HepG2 (cell line): ENCODE measurements around the gene INO80B. TPM values are rescaled to one million over a fixed set of nuclear protein-coding genes. Genes with fewer than 3 reads are reported as not detected.

Source experiments
- ATAC-seq: fragments of 200-7000 bp; cut with Tn5 transposase; 3 replicates; pipeline ENCODE4 v1.9.1; 2020; ENCODE audit warnings: mild to moderate bottlenecking, moderate library complexity
- BruUV-seq: library from RNA; stranded (reverse); fragments of 400-500 nt; replicated peaks from 2 replicates; lab custom pipeline; 2021; lab: Mats Ljungman, UMichigan
- CTCF ChIA-PET: fragments of 300-600 bp; formaldehyde crosslinking; extraction: SDS; loops from one replicate; lab custom pipeline; 2021; ENCODE audit warnings: low total read pairs, inconsistent platforms, low intra/inter-chr PET ratio; lab: Yijun Ruan, JAX
- POLR2A ChIA-PET: fragments of 350-600 bp; sonication (Branson Sonifier 250); formaldehyde crosslinking; loops from one replicate; lab custom pipeline; 2020; ENCODE audit warnings: antibody characterized with exemption, inconsistent platforms; lab: Yijun Ruan, JAX
- DNase-seq: peaks from one replicate; pipeline ENCODE4 v3.0.0-alpha.2; 2015; ENCODE audit warnings: low spot score
- FAIRE-seq: peaks from 3 replicates; lab custom pipeline; 2011; peaks lifted over from hg19 to GRCh38; lab: Jason Lieb, UNC
- H2AFZ ChIP-seq: one replicate; pipeline ENCODE4 v1.6.1; 2011; ENCODE audit warnings: low read length, inconsistent platforms
- H3K27ac ChIP-seq: fragments of 300-600 bp; 3 replicates; pipeline ENCODE4 v1.8.0; 2011; ENCODE audit warnings: mixed run types, mild to moderate bottlenecking, mixed read lengths, low read length, inconsistent platforms; ENCODE audit not compliant: insufficient read depth; ENCODE audit errors: extremely low read length
- H3K27me3 ChIP-seq, 2 experiments: fragments of 200-600 bp in 1 of 2; 2 replicates in 1 of 2; 3 replicates in 1 of 2; pipeline versions ENCODE4 v1.6.0 to v1.8.0; 2011; ENCODE audit warnings: low read length in 2 of 2, mild to moderate bottlenecking in 2 of 2, moderate library complexity in 2 of 2, inconsistent platforms in 1 of 2; ENCODE audit not compliant: insufficient read depth in 2 of 2, control insufficient read depth in 1 of 2
- H3K36me3 ChIP-seq, 2 experiments: fragments of 200-600 bp in 1 of 2; replicated peaks in 1 of 2; 2 replicates in 1 of 2; 3 replicates in 1 of 2; pipeline versions ENCODE4 v1.5.1 to v1.8.0; 2011; ENCODE audit warnings: low read length in 2 of 2, inconsistent platforms in 1 of 2; ENCODE audit not compliant: insufficient read depth in 2 of 2, control insufficient read depth in 1 of 2
- H3K4me1 ChIP-seq: 2 replicates; pipeline ENCODE4 v1.5.1; 2012; ENCODE audit warnings: low read length, inconsistent platforms; ENCODE audit not compliant: insufficient read depth
- H3K4me2 ChIP-seq: 2 replicates; pipeline ENCODE4 v1.6.0; 2011; ENCODE audit warnings: low read depth, low read length, inconsistent platforms
- H3K4me3 ChIP-seq, 3 experiments: fragments of 200-600 bp in 1 of 3; sonication (generic), shearing (Covaris generic) in 1 of 3; replicated peaks in 1 of 3; 2 replicates each; pipeline ENCODE4 v1.5.1; 2011 to 2016; ENCODE audit warnings: low read length in 3 of 3, inconsistent platforms in 2 of 3, low read depth in 2 of 3, mild to moderate bottlenecking in 2 of 3, control low read depth in 1 of 3, mixed read lengths in 1 of 3; ENCODE audit not compliant: insufficient read depth in 1 of 3
- H3K79me2 ChIP-seq: one replicate; pipeline ENCODE4 v1.6.1; 2011; ENCODE audit warnings: low read length, inconsistent platforms; ENCODE audit not compliant: insufficient read depth
- H3K9ac ChIP-seq: 2 replicates; pipeline ENCODE4 v1.6.0; 2011; ENCODE audit warnings: mild to moderate bottlenecking, low read depth, low read length, inconsistent platforms; ENCODE audit not compliant: insufficient read depth
- H3K9me3 ChIP-seq: 2 replicates; pipeline ENCODE4 v1.5.1; 2012; ENCODE audit warnings: mild to moderate bottlenecking, low read length
- H4K20me1 ChIP-seq: 2 replicates; pipeline ENCODE4 v1.6.0; 2011; ENCODE audit warnings: inconsistent platforms, mild to moderate bottlenecking, low read length, moderate library complexity; ENCODE audit not compliant: insufficient read depth
- DRAP1 ChIP-seq: IDR thresholded peaks from 2 replicates; pipeline ENCODE4 v1.6.1; 2016; ENCODE audit warnings: missing genetic modification reagents, missing compliant biosample characterization
- GATAD1 ChIP-seq: IDR thresholded peaks from 2 replicates; pipeline ENCODE4 v1.6.1; 2016; ENCODE audit warnings: missing genetic modification reagents, missing compliant biosample characterization
- KDM1A ChIP-seq: IDR thresholded peaks from 2 replicates; pipeline ENCODE4 v1.6.1; 2016; ENCODE audit warnings: missing compliant biosample characterization
- ZNF274 ChIP-seq: sonication (generic); formaldehyde crosslinking; IDR thresholded peaks from 2 replicates; pipeline ENCODE4 v1.5.1; 2020; ENCODE audit warnings: mild to moderate bottlenecking, missing genetic modification reagents
- ZNF703 ChIP-seq: sonication (generic); formaldehyde crosslinking; IDR thresholded peaks from 2 replicates; pipeline ENCODE4 v1.5.1; 2020; ENCODE audit warnings: missing genetic modification reagents, mild to moderate bottlenecking, moderate library complexity, borderline replicate concordance
- ZNF788 ChIP-seq: sonication (generic); formaldehyde crosslinking; IDR thresholded peaks from 2 replicates; pipeline ENCODE4 v1.5.0; 2020; ENCODE audit warnings: mild to moderate bottlenecking, missing genetic modification reagents, borderline replicate concordance
- WGBS: methylation state at CpG from one replicate; pipeline ENCODE4 v1.1.6; 2017; ENCODE audit warnings: low lambda C conversion rate; 5-methylcytosine and 5-hydroxymethylcytosine counted together
- in situ Hi-C: cut with HindIII; loops from 2 replicates; pipeline ENCODE4 v1.10.0; 2017; ENCODE audit warnings: low pct_unique_long_range_greater_than_20kb; ENCODE audit not compliant: extremely low pct_ligation_motif_present
- intact Hi-C: fragments of 100-400 bp; cut with micrococcal nuclease; formaldehyde crosslinking; loops from one replicate; pipeline ENCODE4 v1.10.0; 2022; ENCODE audit not compliant: unreplicated experiment
- polyA plus RNA-seq, 8 experiments: library from polyadenylated mRNA; depleted of rRNA in 3 of 8; stranded (reverse) in 7 of 8; unstranded in 1 of 8; fragments of >200 nt; fragmentation: Illumina TruSeq in 4 of 8; extraction: Trizol in 4 of 8; gene quantifications; 2 replicates each; pipeline versions ENCODE4 v1.2.1 to v1.2.3, GENCODE V29; 2011 to 2016; ENCODE audit warnings: low read depth in 4 of 8, missing spikeins in 1 of 8, mixed read lengths in 1 of 8; ENCODE audit not compliant: insufficient read depth in 1 of 8
- total RNA-seq, 5 experiments: library from RNA; depleted of rRNA; stranded (reverse); fragments of >200 nt; fragmentation: Illumina TruSeq; extraction: Trizol; gene quantifications; 2 replicates each; pipeline ENCODE4 v1.2.3, GENCODE V29; 2016; ENCODE audit warnings: low read depth in 1 of 5
- TF ChIP-seq, protein P1 (sequence below): sonication (generic); formaldehyde crosslinking; IDR thresholded peaks from 2 replicates; pipeline ENCODE4 v1.8.0; 2023; ENCODE audit warnings: mild to moderate bottlenecking, missing genetic modification reagents
- TF ChIP-seq, protein P2 (sequence below), 2 experiments: fragments of 450-650 bp in 1 of 2; sonication (generic) in 1 of 2; formaldehyde crosslinking; IDR thresholded peaks; 2 replicates each; pipeline versions ENCODE4 v1.5.0 to v1.8.0; 2020 to 2022; ENCODE audit warnings: mild to moderate bottlenecking in 1 of 2, missing genetic modification reagents in 1 of 2

INO80B gene
- total and polyA plus RNA-seq, 2 of the 13 experiments (the other 11 are each of a cell fraction or from before 2014, with no cell fraction given), result 6.2 to 14.5 TPM

- intact Hi-C loops (no loop called here), in situ Hi-C loops (no loop called here)
- Histone ChIP-seq H3K27me3 (peaks cover 0 to 10% of the 10 kb centered on the region in 2 experiments; a peak in 3 of 5 replicates), H2AFZ (no peak overlapping the region), H3K9ac (no peak overlapping the region), H3K79me2 (no peaks in the 10 kb centered on the region), H3K36me3 (no peaks in the 10 kb centered on the region), H3K27ac (no peak overlapping the region), H3K4me2 (no peak overlapping the region), H3K4me1 (peaks cover 38% of the 10 kb centered on the region), H3K9me3 (no peaks in the 10 kb centered on the region), H3K4me3 (no peak overlapping the region), H4K20me1 (no peaks in the 10 kb centered on the region)
- no TSS peak for BruUV-seq
- no peak for TF ChIP-seq ZNF703 (CRISPR knock-in tag)
- TF ChIP-seq DRAP1 (CRISPR knock-in tag), result no peak
- no peak for TF ChIP-seq GATAD1
- TF ChIP-seq, protein P1, sequence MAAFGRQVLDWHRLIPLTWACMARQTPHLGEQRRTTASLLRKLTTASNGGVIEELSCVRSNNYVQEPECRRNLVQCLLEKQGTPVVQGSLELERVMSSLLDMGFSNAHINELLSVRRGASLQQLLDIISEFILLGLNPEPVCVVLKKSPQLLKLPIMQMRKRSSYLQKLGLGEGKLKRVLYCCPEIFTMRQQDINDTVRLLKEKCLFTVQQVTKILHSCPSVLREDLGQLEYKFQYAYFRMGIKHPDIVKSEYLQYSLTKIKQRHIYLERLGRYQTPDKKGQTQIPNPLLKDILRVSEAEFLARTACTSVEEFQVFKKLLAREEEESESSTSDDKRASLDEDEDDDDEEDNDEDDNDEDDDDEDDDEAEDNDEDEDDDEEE (CRISPR knock-in tag), result no peak
- TF ChIP-seq, protein P2, sequence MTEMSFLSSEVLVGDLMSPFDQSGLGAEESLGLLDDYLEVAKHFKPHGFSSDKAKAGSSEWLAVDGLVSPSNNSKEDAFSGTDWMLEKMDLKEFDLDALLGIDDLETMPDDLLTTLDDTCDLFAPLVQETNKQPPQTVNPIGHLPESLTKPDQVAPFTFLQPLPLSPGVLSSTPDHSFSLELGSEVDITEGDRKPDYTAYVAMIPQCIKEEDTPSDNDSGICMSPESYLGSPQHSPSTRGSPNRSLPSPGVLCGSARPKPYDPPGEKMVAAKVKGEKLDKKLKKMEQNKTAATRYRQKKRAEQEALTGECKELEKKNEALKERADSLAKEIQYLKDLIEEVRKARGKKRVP (CRISPR knock-in tag; IDR thresholded peaks at IDR 0.05), result no peak
- no peak for TF ChIP-seq KDM1A (CRISPR knock-in tag)
- TF ChIP-seq ZNF788, result no peak
- TF ChIP-seq ZNF274 (CRISPR knock-in tag), result no peak
- no peak for FAIRE-seq
- ChIA-PET POLR2A (no interaction called here), CTCF (no interaction called here)
- DNase-seq, result no peak
- no peak for ATAC-seq
- WGBS, result 52% methylated on average over 1 of the region's 1 CpG
Observed at GRCh38 chr2:74419345-74419744, 35.5 kb upstream of the INO80B start.
